Measurements from ENCODE around the gene LTBP3.

The LTBP3 gene

GRCh38 chr11:65558002-65558929 lies at the start of gene LTBP3:
LTBP3 (minus strand) TSS chr11:65558359; CDS start chr11:65557959, 400 bp downstream.
- DNase-seq (ENCODE audit: low read depth, low spot score): no peak
- no peaks in the 10 kb centered on the region for H3K36me3 ChIP-seq (ENCODE audit: control insufficient read depth, insufficient read depth, low read length)
- H3K27ac ChIP-seq (ENCODE audit: low read length): no peak within 1 kb of the TSS
- no CpG with 5 or more reads among the region's 79 CpGs for WGBS (ENCODE audit: insufficient coverage, insufficient read length)
- H3K9me3 ChIP-seq (ENCODE audit: control insufficient read depth, insufficient read depth, low read length): no peaks in the 10 kb centered on the region
- no peaks in the 10 kb centered on the region; the same call in 1 of the 2 replicates for H3K27me3 ChIP-seq (ENCODE audit: control insufficient read depth, insufficient read depth, low read length)
- H3K4me1 ChIP-seq (ENCODE audit: control insufficient read depth, insufficient read depth, low read length): peaks cover 14% of the 10 kb centered on the region
- peak within 1 kb of the TSS; percentile 50; the same call in 1 of the 2 replicates for H3K4me3 ChIP-seq (ENCODE audit: low read length)

- H3K4me1 ChIP-seq (ENCODE audit: control insufficient read depth, insufficient read depth, low read length): peaks cover 3% of the 10 kb centered on the region
- WGBS (ENCODE audit: insufficient coverage, insufficient read length): no CpG with 5 or more reads among the region's 67 CpGs
- 0 out of 2 replicates have a peak, but pooled peaks cover 3% of the 10 kb centered on the region for H3K36me3 ChIP-seq (ENCODE audit: control insufficient read depth, insufficient read depth, low read length)
- peak overlapping the region; percentile 40; the same call in 1 of the 2 replicates for H3K4me3 ChIP-seq (ENCODE audit: low read length)
- peak; percentile 94 for DNase-seq (ENCODE audit: low read depth, low spot score)
- H3K27ac ChIP-seq (ENCODE audit: low read length): no peak overlapping the region
- no peaks in the 10 kb centered on the region for H3K27me3 ChIP-seq (ENCODE audit: control insufficient read depth, insufficient read depth, low read length)
- H3K9me3 ChIP-seq (ENCODE audit: control insufficient read depth, insufficient read depth, low read length): no peaks in the 10 kb centered on the region
Observed at GRCh38 chr11:65606876-65607613, 48.9 kb upstream of the LTBP3 start.

- H3K4me3 ChIP-seq (ENCODE audit: low read length): no peak overlapping the region
- no peaks in the 10 kb centered on the region for H3K9me3 ChIP-seq (ENCODE audit: control insufficient read depth, insufficient read depth, low read length)
- H3K27ac ChIP-seq (ENCODE audit: low read length): no peak overlapping the region
- no peak for DNase-seq (ENCODE audit: low read depth, low spot score)
- H3K4me1 ChIP-seq (ENCODE audit: control insufficient read depth, insufficient read depth, low read length): peaks cover 4% of the 10 kb centered on the region
- H3K27me3 ChIP-seq (ENCODE audit: control insufficient read depth, insufficient read depth, low read length): peaks cover 1% of the 10 kb centered on the region; the same call in 1 of the 2 replicates
- no CpG with 5 or more reads among the region's 1 CpG for WGBS (ENCODE audit: insufficient coverage, insufficient read length)
- peaks cover 3% of the 10 kb centered on the region; the same call in 1 of the 2 replicates for H3K36me3 ChIP-seq (ENCODE audit: control insufficient read depth, insufficient read depth, low read length)
Observed at GRCh38 chr11:65604258-65604657, 46.1 kb upstream of the LTBP3 start.

GRCh38 chr11:65599955-65600246 lies 41.7 kb upstream of the LTBP3 start:
- Histone ChIP-seq H3K27me3 (ENCODE audit: control insufficient read depth, insufficient read depth, low read length) (peaks cover 1% of the 10 kb centered on the region; the same call in 1 of the 2 replicates), H3K27ac (ENCODE audit: low read length) (no peak overlapping the region), H3K36me3 (ENCODE audit: control insufficient read depth, insufficient read depth, low read length) (peaks cover 9% of the 10 kb centered on the region), H3K4me1 (ENCODE audit: control insufficient read depth, insufficient read depth, low read length) (0 out of 2 replicates have a peak, but pooled peaks cover 1% of the 10 kb centered on the region), H3K9me3 (ENCODE audit: control insufficient read depth, insufficient read depth, low read length) (no peaks in the 10 kb centered on the region), H3K4me3 (ENCODE audit: low read length) (no peak overlapping the region)
- DNase-seq (ENCODE audit: low read depth, low spot score): no peak
- no CpG with 5 or more reads among the region's 6 CpGs for WGBS (ENCODE audit: insufficient coverage, insufficient read length)

- Histone ChIP-seq H3K27me3 (ENCODE audit: control insufficient read depth, insufficient read depth, low read length) (peaks cover 1% of the 10 kb centered on the region; the same call in 1 of the 2 replicates), H3K9me3 (ENCODE audit: control insufficient read depth, insufficient read depth, low read length) (no peaks in the 10 kb centered on the region), H3K27ac (ENCODE audit: low read length) (no peak overlapping the region), H3K4me3 (ENCODE audit: low read length) (no peak overlapping the region), H3K4me1 (ENCODE audit: control insufficient read depth, insufficient read depth, low read length) (0 out of 2 replicates have a peak, but pooled peaks cover 1% of the 10 kb centered on the region), H3K36me3 (ENCODE audit: control insufficient read depth, insufficient read depth, low read length) (peaks cover 6% of the 10 kb centered on the region)
- no peak for DNase-seq (ENCODE audit: low read depth, low spot score)
- no CpG with 5 or more reads among the region's 49 CpGs for WGBS (ENCODE audit: insufficient coverage, insufficient read length)
Observed at GRCh38 chr11:65599216-65599954, 41.2 kb upstream of the LTBP3 start.

- Histone ChIP-seq H3K4me3 (ENCODE audit: low read length) (no peak overlapping the region), H3K4me1 (ENCODE audit: control insufficient read depth, insufficient read depth, low read length) (0 out of 2 replicates have a peak, but pooled peaks cover 1% of the 10 kb centered on the region), H3K36me3 (ENCODE audit: control insufficient read depth, insufficient read depth, low read length) (peaks cover 6% of the 10 kb centered on the region), H3K27ac (ENCODE audit: low read length) (no peak overlapping the region), H3K9me3 (ENCODE audit: control insufficient read depth, insufficient read depth, low read length) (no peaks in the 10 kb centered on the region), H3K27me3 (ENCODE audit: control insufficient read depth, insufficient read depth, low read length) (peaks cover 1% of the 10 kb centered on the region; the same call in 1 of the 2 replicates)
- no peak for DNase-seq (ENCODE audit: low read depth, low spot score)
- no CpG with 5 or more reads among the region's 16 CpGs for WGBS (ENCODE audit: insufficient coverage, insufficient read length)
Observed at GRCh38 chr11:65598258-65598699, 40.1 kb upstream of the LTBP3 start.

GRCh38 chr11:65596520-65596919 lies 38.4 kb upstream of the LTBP3 start:
- H3K4me1 ChIP-seq (ENCODE audit: control insufficient read depth, insufficient read depth, low read length): peaks cover 8% of the 10 kb centered on the region
- H3K4me3 ChIP-seq (ENCODE audit: low read length): no peak overlapping the region
- no CpG with 5 or more reads among the region's 6 CpGs for WGBS (ENCODE audit: insufficient coverage, insufficient read length)
- peaks cover 7% of the 10 kb centered on the region; the same call in 1 of the 2 replicates for H3K27me3 ChIP-seq (ENCODE audit: control insufficient read depth, insufficient read depth, low read length)
- H3K36me3 ChIP-seq (ENCODE audit: control insufficient read depth, insufficient read depth, low read length): peaks cover 6% of the 10 kb centered on the region
- DNase-seq (ENCODE audit: low read depth, low spot score): no peak
- H3K27ac ChIP-seq (ENCODE audit: low read length): no peak overlapping the region
- no peaks in the 10 kb centered on the region for H3K9me3 ChIP-seq (ENCODE audit: control insufficient read depth, insufficient read depth, low read length)

GRCh38 chr11:65595543-65596281 lies 37.6 kb upstream of the LTBP3 start, which contains the start of gene KCNK7:
KCNK7 (minus strand) TSS chr11:65595800; CDS start chr11:65595772, 28 bp downstream.
- Histone ChIP-seq H3K27me3 (ENCODE audit: control insufficient read depth, insufficient read depth, low read length) (peaks cover 7% of the 10 kb centered on the region; the same call in 1 of the 2 replicates), H3K4me1 (ENCODE audit: control insufficient read depth, insufficient read depth, low read length) (peaks cover 7% of the 10 kb centered on the region), H3K27ac (ENCODE audit: low read length) (no peak within 1 kb of the TSS), H3K4me3 (ENCODE audit: low read length) (no peak within 1 kb of the TSS), H3K36me3 (ENCODE audit: control insufficient read depth, insufficient read depth, low read length) (peaks cover 6% of the 10 kb centered on the region), H3K9me3 (ENCODE audit: control insufficient read depth, insufficient read depth, low read length) (no peaks in the 10 kb centered on the region)
- no CpG with 5 or more reads among the region's 12 CpGs for WGBS (ENCODE audit: insufficient coverage, insufficient read length)
- no peak for DNase-seq (ENCODE audit: low read depth, low spot score)

GRCh38 chr11:65595131-65595530 lies 37.0 kb upstream of the LTBP3 start:
- peaks cover 6% of the 10 kb centered on the region; the same call in 1 of the 2 replicates for H3K27me3 ChIP-seq (ENCODE audit: control insufficient read depth, insufficient read depth, low read length)
- no CpG with 5 or more reads among the region's 3 CpGs for WGBS (ENCODE audit: insufficient coverage, insufficient read length)
- DNase-seq (ENCODE audit: low read depth, low spot score): no peak
- H3K4me1 ChIP-seq (ENCODE audit: control insufficient read depth, insufficient read depth, low read length): peaks cover 7% of the 10 kb centered on the region
- H3K9me3 ChIP-seq (ENCODE audit: control insufficient read depth, insufficient read depth, low read length): no peaks in the 10 kb centered on the region
- H3K36me3 ChIP-seq (ENCODE audit: control insufficient read depth, insufficient read depth, low read length): peaks cover 6% of the 10 kb centered on the region
- H3K4me3 ChIP-seq (ENCODE audit: low read length): no peak overlapping the region
- no peak overlapping the region for H3K27ac ChIP-seq (ENCODE audit: low read length)

Data from iPS DF 6.9 (cell line).